ENCODE data around the gene MAB21L4. TPM values are rescaled to one million over a fixed set of nuclear protein-coding genes. Genes with fewer than 3 reads are reported as not detected.

MAB21L4 gene
- total RNA-seq, 1 experiment from 2014 or later, result 0.15 TPM

DNA sequence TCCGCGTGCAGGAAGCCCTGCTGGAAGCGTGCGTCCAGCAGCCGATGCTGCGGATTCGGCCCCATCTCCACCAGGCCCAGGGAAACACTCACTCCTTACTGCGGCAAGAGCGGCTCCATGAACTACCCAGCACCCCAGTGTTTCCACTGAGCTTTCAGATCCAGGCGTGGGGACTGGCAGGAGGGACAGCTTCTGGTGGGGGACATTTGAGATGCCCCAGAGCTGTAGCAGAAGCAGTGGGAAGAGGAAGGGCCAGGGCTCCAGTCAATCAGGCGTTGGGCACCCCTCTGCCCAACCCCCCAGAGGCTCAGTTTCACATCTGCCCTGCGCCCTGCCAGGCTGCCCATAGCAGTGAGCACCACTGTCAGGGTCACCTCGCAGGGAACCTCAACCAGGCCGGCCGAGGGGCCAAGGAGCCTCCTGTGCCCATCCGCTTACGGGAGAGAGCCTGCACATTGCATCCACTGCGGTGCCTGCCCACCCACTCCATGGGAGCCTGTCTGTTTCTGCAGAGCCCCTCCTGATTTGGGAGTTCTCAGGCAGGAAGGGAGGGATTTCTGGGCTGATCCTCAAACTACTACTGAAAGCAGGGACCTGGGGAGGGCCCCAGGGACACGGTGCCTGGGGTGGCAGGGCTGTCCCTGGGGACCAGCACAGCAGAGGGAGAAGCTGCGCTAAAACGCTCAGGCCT is 22.7 kb downstream of the MAB21L4 start:
- Histone ChIP-seq H3K9ac (ENCODE audit: extremely low read depth, insufficient read length, low read length) (no peak overlapping the region), H4K20me1 (ENCODE audit: control insufficient read depth, insufficient read depth, insufficient read length) (no peaks in the 10 kb centered on the region), H2BK120ac (ENCODE audit: low read depth, low read length, poor library complexity, severe bottlenecking) (no peak overlapping the region), H3K79me2 (ENCODE audit: insufficient read depth, low read length) (no peaks in the 10 kb centered on the region), H3K23me2 (ENCODE audit: insufficient read length, low read depth, low read length, poor library complexity, severe bottlenecking) (no peaks in the 10 kb centered on the region), H3K18ac (ENCODE audit: insufficient read length, low read depth, low read length) (no peak overlapping the region), H2BK12ac (ENCODE audit: insufficient read length, low read depth, low read length) (no peak overlapping the region), H2AFZ (ENCODE audit: low read length) (no peak overlapping the region), H3T11ph (ENCODE audit: low read length) (no peak overlapping the region), H4K8ac (replicated peaks; ENCODE audit: insufficient read length, low read depth, low read length) (no peak overlapping the region), H3K9me3 (ENCODE audit: control insufficient read depth, low read depth, low read length) (no peaks in the 10 kb centered on the region), H3K4me1 (ENCODE audit: insufficient read depth, low read length) (no peaks in the 10 kb centered on the region), H3K23ac (ENCODE audit: insufficient read length, low read depth, low read length) (no peak overlapping the region), H3K27me3 (ENCODE audit: insufficient read depth, low read length) (no peaks in the 10 kb centered on the region), H3K4ac (ENCODE audit: low read depth, low read length) (no peak overlapping the region), H3K27ac (ENCODE audit: insufficient read length, low read depth, low read length) (no peak overlapping the region), H3K79me1 (ENCODE audit: insufficient read depth, low read depth, low read length, poor library complexity, severe bottlenecking) (no peaks in the 10 kb centered on the region), H3K56ac (ENCODE audit: insufficient read length, low read depth, low read length) (no peak overlapping the region), H3K14ac (ENCODE audit: insufficient read depth, low read length) (no peak overlapping the region; the same call in 1 of the 2 replicates), H2BK5ac (ENCODE audit: insufficient read length, low read length) (no peak overlapping the region), H4K5ac (ENCODE audit: insufficient read length, low read depth, low read length) (no peak overlapping the region), H2AK5ac (ENCODE audit: insufficient read length, low read length) (no peak overlapping the region), H3K4me2 (ENCODE audit: insufficient read depth, insufficient read length, low read length) (no peak overlapping the region), H4K91ac (ENCODE audit: insufficient read length, low read depth, low read length) (no peak overlapping the region), H2BK15ac (ENCODE audit: low read depth, low read length) (no peak overlapping the region), H2BK20ac (ENCODE audit: low read depth, low read length, poor library complexity, severe bottlenecking) (no peak overlapping the region)
- Mint-ChIP-seq H3K27ac (peak overlapping the region in 1 of 3 experiments; percentile 85; a peak in 1 of 7 replicates), H3K4me1 (peaks cover 0 to 3% of the 10 kb centered on the region in 2 experiments; a peak in 1 of 4 replicates), H3K4me3 (no peak overlapping the region), H3K9me3 (no peaks in the 10 kb centered on the region), H3K27me3 (ENCODE audit: low read depth) (no peaks in the 10 kb centered on the region), H3K36me3 (ENCODE audit: insufficient read depth in 1 of 3, low read depth in 3 of 3) (no peaks in the 10 kb centered on the region; a peak in 1 of 7 replicates)
- TF ChIP-seq, protein P1, sequence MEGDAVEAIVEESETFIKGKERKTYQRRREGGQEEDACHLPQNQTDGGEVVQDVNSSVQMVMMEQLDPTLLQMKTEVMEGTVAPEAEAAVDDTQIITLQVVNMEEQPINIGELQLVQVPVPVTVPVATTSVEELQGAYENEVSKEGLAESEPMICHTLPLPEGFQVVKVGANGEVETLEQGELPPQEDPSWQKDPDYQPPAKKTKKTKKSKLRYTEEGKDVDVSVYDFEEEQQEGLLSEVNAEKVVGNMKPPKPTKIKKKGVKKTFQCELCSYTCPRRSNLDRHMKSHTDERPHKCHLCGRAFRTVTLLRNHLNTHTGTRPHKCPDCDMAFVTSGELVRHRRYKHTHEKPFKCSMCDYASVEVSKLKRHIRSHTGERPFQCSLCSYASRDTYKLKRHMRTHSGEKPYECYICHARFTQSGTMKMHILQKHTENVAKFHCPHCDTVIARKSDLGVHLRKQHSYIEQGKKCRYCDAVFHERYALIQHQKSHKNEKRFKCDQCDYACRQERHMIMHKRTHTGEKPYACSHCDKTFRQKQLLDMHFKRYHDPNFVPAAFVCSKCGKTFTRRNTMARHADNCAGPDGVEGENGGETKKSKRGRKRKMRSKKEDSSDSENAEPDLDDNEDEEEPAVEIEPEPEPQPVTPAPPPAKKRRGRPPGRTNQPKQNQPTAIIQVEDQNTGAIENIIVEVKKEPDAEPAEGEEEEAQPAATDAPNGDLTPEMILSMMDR (conservative IDR thresholded peaks at IDR 0.05), result no peak
- WGBS (ENCODE audit: extremely low coverage, insufficient read length, low lambda C conversion rate), result no CpG with 5 or more reads among the region's 21 CpGs
- no peak for DNase-seq

Measured in H9 (cell line).